CD4-positive, CD25-positive, alpha-beta regulatory T cell (primary cell): Measurements from ENCODE around the gene TREH. TPM values are rescaled to one million over a fixed set of nuclear protein-coding genes. Genes with fewer than 3 reads are reported as not detected.
A peak's percentile ranks its signal among the peaks of the same experiment; 100 is the strongest.

Experiments
- ATAC-seq, 2 donors: fragments of 150-1000 bp; cut with Tn5 transposase; one replicate each; pipeline ENCODE4 v1.10.0; 2021; ENCODE audit warnings: low read depth in 2 of 2, moderate number of reproducible peaks in 2 of 2, moderate library complexity in 1 of 2
- DNase-seq, 3 donors: peaks; one replicate each; pipeline versions ENCODE4 v3.0.0 to v3.0.0-alpha.2; 2012 to 2022; ENCODE audit warnings: mixed read lengths in 1 of 3
- H3K27ac ChIP-seq: one replicate; pipeline ENCODE4 v1.7.0; 2013; ENCODE audit warnings: mild to moderate bottlenecking, low read length; ENCODE audit not compliant: insufficient read depth, poor library complexity, severe bottlenecking
- H3K27me3 ChIP-seq: one replicate; pipeline ENCODE4 v1.7.0; 2013; ENCODE audit warnings: low read length; ENCODE audit not compliant: control insufficient read depth, insufficient read depth
- H3K36me3 ChIP-seq: one replicate; pipeline ENCODE4 v1.7.0; 2013; ENCODE audit warnings: mild to moderate bottlenecking, low read length, moderate library complexity; ENCODE audit not compliant: control insufficient read depth, insufficient read depth
- H3K4me1 ChIP-seq: 2 replicates; pipeline ENCODE4 v1.7.0; 2013; ENCODE audit warnings: mild to moderate bottlenecking, low read length; ENCODE audit not compliant: insufficient read depth, control insufficient read depth, poor library complexity, severe bottlenecking
- H3K4me3 ChIP-seq: one replicate; pipeline ENCODE4 v1.7.0; 2013; ENCODE audit warnings: low read depth, mild to moderate bottlenecking, low read length, moderate library complexity
- H3K9me3 ChIP-seq, 2 experiments: 1 replicate in 1 of 2; 2 replicates in 1 of 2; pipeline ENCODE4 v1.7.0; 2013; ENCODE audit warnings: low read length in 2 of 2, mild to moderate bottlenecking in 1 of 2, moderate library complexity in 1 of 2; ENCODE audit not compliant: control insufficient read depth in 2 of 2
- H3K27ac Mint-ChIP-seq, 3 donors: one replicate each; pipeline ENCODE4 v1.8.0; 2020 to 2022; ENCODE audit warnings: mild to moderate bottlenecking in 3 of 3, mixed read lengths in 3 of 3, moderate library complexity in 2 of 3
- H3K27me3 Mint-ChIP-seq: one replicate; pipeline ENCODE4 v1.8.0; 2022; ENCODE audit warnings: mild to moderate bottlenecking, mixed read lengths
- H3K36me3 Mint-ChIP-seq: one replicate; pipeline ENCODE4 v1.8.0; 2020; ENCODE audit warnings: mixed read lengths
- H3K4me1 Mint-ChIP-seq, 4 donors: one replicate each; pipeline ENCODE4 v1.8.0; 2020 to 2022; ENCODE audit warnings: mixed read lengths in 4 of 4, mild to moderate bottlenecking in 1 of 4
- H3K4me3 Mint-ChIP-seq, 4 donors: one replicate each; pipeline ENCODE4 v1.8.0; 2020 to 2022; ENCODE audit warnings: mild to moderate bottlenecking in 4 of 4, mixed read lengths in 4 of 4, moderate library complexity in 3 of 4
- H3K9me3 Mint-ChIP-seq, 7 donors: one replicate each; pipeline ENCODE4 v1.8.0; 2020 to 2022; ENCODE audit warnings: mixed read lengths in 7 of 7, mild to moderate bottlenecking in 3 of 7, moderate library complexity in 2 of 7
- polyA plus RNA-seq, 4 donors: library from polyadenylated mRNA; unstranded; fragments of 300-500 nt; fragmentation: Illumina TruSeq; gene quantifications; one replicate each; pipeline ENCODE4 v1.2.3, GENCODE V29; 2021
- total RNA-seq: library from RNA; stranded (reverse); gene quantifications from one replicate; pipeline ENCODE4 v1.2.3, GENCODE V29; 2022

TREH gene
- total and polyA plus RNA-seq, 5 donors from 2014 or later = not detected

DNA sequence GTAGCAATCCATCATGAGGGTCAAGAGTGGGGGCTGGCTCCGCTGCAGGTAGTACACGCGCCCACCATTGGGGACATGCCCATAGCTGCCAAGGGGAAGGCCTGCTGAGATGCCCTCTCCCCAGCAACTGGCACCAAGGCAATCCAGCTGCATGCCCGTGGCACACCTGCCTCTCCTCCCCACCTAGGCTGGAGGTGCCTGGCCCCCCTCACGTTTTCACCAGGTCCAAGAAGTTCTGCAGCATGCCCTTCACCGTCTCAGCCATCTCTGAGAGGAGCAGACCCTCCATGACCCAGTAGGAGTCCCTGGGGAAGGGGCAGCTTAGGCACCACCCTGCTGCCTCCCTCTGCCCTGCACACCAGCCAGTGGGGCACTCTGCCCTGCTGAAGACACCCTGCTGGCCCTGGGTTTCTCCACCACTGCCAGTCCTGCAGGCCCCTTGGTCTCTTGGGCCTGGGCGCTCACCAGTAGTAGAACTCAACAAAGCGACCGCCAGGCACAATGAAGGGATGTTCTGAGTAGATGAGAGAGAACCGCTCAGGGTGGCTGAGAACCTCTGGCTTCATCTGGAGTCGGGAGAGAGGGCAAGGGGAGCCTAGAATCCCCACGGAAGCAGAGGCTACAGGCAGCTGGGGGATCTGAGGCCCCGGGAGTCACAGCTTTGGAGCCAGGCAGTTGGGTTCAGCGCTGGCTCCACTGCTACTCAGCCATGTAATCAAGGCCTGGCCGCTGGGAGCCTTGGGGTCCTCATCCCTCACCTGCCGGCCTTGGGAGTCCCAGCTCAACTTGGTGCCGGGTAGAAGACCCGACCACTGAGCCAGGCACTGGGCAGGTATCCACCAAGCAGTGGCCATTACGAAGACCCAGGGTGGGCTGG, 17.8 kb downstream of the TREH start:
- no peaks in the 10 kb centered on the region for H3K9me3 ChIP-seq
- DNase-seq (no peak), ATAC-seq (no peak)
- no peaks in the 10 kb centered on the region for H3K27me3 ChIP-seq
- Mint-ChIP-seq H3K9me3 (no peaks in the 10 kb centered on the region), H3K36me3 (no peaks in the 10 kb centered on the region), H3K27ac (no peak overlapping the region), H3K4me3 (no peak overlapping the region), H3K27me3 (no peaks in the 10 kb centered on the region), H3K4me1 (peaks cover 0 to 23% (median 9%) of the 10 kb centered on the region in 4 donors)
- no peaks in the 10 kb centered on the region for H3K36me3 ChIP-seq
- no peak overlapping the region for H3K27ac ChIP-seq
- no peak overlapping the region for H3K4me3 ChIP-seq
- H3K4me1 ChIP-seq = peaks cover 9% of the 10 kb centered on the region

DNA sequence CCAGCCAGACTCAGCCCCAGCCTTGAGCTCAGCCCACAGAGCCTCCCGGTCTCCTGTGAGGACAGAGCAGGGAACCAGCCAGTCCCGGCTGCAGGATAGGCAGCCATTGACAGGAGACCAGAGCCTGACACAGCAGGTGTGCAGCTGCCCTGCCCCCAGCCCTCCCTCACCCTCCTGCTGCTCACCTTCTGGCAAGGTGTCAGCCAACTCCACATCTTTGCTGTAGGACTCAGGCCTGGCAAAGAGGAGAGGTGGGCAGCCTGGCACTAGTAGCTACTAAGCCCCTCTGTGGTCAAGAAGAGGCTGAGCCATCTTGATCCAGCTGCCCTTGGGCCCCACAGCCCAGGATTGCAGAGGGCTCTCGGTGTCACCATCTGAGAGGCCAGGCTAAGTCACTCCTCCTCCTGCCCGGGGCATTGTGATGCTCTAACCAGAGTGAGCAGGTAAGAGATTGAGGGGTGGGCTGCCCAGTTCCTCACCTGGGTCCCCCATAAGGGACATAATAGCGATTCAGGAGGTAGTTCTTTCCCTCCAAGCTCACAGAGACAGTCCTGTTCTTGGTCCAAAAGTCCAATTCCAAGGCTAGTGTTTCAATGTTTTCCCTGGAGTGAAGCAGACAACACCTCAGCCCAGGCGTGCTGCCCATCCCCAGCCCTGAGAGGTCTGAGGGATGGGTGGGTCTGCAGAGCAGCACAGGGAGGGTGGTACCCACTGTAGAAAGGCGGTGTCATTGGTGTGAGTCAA, 18.6 kb downstream of the TREH start:
- no peak overlapping the region for H3K27ac Mint-ChIP-seq
- no peaks in the 10 kb centered on the region for H3K9me3 ChIP-seq
- H3K27me3 Mint-ChIP-seq = no peaks in the 10 kb centered on the region
- no peaks in the 10 kb centered on the region for H3K36me3 ChIP-seq
- H3K4me1 Mint-ChIP-seq = peaks cover 0 to 15% (median 6%) of the 10 kb centered on the region in 4 donors
- DNase-seq = no peak
- H3K4me1 ChIP-seq = peaks cover 4% of the 10 kb centered on the region
- no peak for ATAC-seq
- no peak overlapping the region for H3K4me3 Mint-ChIP-seq
- no peaks in the 10 kb centered on the region for H3K36me3 Mint-ChIP-seq
- H3K27me3 ChIP-seq = no peaks in the 10 kb centered on the region
- no peak overlapping the region for H3K27ac ChIP-seq
- no peak overlapping the region for H3K4me3 ChIP-seq
- no peaks in the 10 kb centered on the region for H3K9me3 Mint-ChIP-seq

DNA sequence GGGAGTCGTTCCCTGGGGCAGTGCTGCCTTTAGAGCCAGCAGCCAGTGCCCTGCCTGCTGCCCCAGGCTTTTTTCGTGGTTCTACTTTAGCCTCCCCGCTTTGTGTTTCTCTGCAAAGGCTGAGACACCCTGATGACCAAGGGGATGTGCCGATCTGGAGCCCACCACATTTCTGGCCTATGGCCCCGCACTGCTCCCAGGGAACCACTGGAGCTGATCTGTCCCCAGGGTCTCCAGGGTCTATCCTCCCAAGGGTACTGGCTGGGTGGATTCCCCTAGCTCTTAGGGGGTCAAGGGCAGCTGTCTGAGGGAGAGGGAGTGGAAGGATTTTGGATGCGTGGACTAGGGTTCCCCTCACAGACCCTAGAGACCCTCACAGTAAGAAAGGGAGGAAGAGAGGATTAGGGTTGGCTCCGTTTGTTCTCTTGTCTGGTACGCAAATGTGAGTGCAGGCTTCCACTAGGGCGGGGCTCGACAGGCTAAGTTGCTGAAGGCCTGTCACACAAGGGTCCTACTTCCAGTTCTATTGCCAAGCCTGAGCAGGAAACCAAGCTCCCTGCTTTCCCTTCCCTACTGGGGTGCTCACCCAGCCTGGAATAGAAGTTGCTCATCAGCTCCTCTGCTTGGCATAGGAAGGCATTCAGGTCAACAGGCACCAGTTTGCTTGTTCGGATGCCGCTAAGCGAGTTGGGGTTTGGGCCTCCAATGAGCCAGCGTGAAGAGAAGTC, 19.3 kb downstream of the TREH start:
- H3K9me3 ChIP-seq = no peaks in the 10 kb centered on the region
- no peak overlapping the region for H3K27ac Mint-ChIP-seq
- H3K27me3 Mint-ChIP-seq = no peaks in the 10 kb centered on the region
- no peaks in the 10 kb centered on the region for H3K36me3 Mint-ChIP-seq
- peaks cover 0 to 12% (median 4%) of the 10 kb centered on the region in 4 donors for H3K4me1 Mint-ChIP-seq
- DNase-seq (no peak), ATAC-seq (no peak)
- no peaks in the 10 kb centered on the region for H3K36me3 ChIP-seq
- H3K4me3 ChIP-seq = no peak overlapping the region
- no peaks in the 10 kb centered on the region for H3K9me3 Mint-ChIP-seq
- H3K27me3 ChIP-seq = no peaks in the 10 kb centered on the region
- no peak overlapping the region for H3K4me3 Mint-ChIP-seq
- peaks cover 4% of the 10 kb centered on the region for H3K4me1 ChIP-seq
- H3K27ac ChIP-seq = no peak overlapping the region

DNA sequence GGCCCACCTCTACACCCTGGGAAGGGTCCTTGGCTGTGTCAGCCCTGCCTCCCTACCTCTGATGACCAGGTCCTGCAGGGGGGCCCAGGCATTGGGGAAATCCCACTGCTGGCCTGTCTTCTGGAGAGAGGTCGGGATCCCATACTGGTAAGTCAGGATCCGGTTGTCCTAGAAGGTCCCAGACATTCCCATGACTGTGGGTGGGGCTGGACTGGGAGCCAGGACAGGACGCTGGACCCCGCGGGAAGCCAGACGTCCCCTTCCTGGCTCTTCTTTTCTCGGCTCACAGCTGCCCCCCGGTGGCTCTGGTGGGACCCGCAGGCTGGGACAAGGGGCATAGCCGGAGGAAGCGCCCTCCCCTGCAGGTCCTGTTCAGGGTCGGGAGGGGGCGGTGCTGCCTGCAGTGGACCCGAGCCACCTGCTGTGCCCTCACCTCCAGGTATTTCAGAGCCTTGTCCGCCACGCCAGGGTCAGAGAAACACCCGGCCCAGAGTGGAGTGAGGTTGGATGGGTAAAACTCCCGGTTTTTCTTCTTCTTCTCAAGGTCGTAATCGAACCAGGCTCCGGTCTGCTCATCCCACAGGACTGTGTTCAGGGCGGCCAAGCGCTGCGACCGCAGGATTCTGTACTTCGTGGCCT, 20.0 kb downstream of the TREH start:
- no peaks in the 10 kb centered on the region for H3K9me3 Mint-ChIP-seq
- H3K4me3 Mint-ChIP-seq = peak overlapping the region in 1 of 4 donors; percentile 28
- no peaks in the 10 kb centered on the region for H3K27me3 ChIP-seq
- no peak overlapping the region for H3K27ac ChIP-seq
- ATAC-seq (peak; percentile 97 to 99), DNase-seq (peak; percentile 75 to 85 (median 83))
- H3K36me3 ChIP-seq = no peaks in the 10 kb centered on the region
- no peaks in the 10 kb centered on the region for H3K36me3 Mint-ChIP-seq
- H3K9me3 ChIP-seq = no peaks in the 10 kb centered on the region
- no peak overlapping the region for H3K27ac Mint-ChIP-seq
- no peak overlapping the region for H3K4me3 ChIP-seq
- no peaks in the 10 kb centered on the region for H3K27me3 Mint-ChIP-seq
- peaks cover 4% of the 10 kb centered on the region for H3K4me1 ChIP-seq
- peaks cover 0 to 8% (median 3%) of the 10 kb centered on the region in 4 donors for H3K4me1 Mint-ChIP-seq

DNA sequence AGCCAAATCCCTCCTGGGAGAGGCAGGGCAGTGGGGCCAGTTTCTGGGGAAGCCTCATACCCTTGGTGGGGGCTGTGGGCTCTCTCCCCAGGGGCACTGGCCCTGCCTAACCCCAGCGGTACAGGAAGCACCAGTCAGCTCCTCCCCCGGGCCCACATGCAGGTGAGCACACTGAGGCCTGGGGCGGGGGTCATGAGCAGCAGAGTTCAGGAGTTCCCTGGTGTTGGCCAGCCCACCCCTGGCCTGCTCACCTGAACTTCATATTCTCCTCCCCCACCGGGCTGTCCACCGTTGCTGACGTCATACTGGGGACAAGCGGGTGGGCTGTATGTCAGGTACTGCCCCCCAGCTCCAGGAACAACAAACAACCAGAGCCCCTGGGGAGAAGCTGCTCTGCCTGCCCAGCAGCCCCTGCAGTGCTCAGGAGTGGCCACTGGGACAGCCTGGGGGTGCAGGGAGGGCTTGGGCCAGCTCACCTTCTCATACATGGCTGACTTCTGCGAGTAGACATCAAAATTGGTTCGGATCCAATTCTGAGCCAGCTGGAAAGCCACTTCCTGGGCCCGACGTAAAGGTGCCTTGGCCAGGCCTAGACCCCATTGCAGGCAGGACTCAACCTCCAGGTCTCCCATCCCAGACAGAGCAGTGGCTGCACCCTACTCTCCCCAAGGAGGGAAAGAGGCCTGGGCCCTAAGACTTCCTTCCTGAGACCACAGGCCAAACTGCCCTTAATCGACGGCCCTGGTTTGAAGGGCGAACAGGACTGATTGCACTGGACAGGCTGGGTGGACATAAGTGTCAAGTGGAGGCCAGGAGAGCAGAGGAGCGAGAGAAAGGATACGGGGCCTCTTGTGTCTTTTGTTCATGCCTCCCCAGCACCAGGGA, 20.8 kb downstream of the TREH start:
- peaks cover 4% of the 10 kb centered on the region for H3K4me1 ChIP-seq
- no peaks in the 10 kb centered on the region for H3K9me3 ChIP-seq
- H3K36me3 ChIP-seq = no peaks in the 10 kb centered on the region
- H3K27ac Mint-ChIP-seq = no peak overlapping the region
- peaks cover 0 to 7% (median 3%) of the 10 kb centered on the region in 4 donors for H3K4me1 Mint-ChIP-seq
- DNase-seq (no peak), ATAC-seq (no peak)
- H3K27ac ChIP-seq = no peak overlapping the region
- H3K27me3 ChIP-seq = no peaks in the 10 kb centered on the region
- H3K4me3 Mint-ChIP-seq = no peak overlapping the region
- no peaks in the 10 kb centered on the region for H3K27me3 Mint-ChIP-seq
- no peaks in the 10 kb centered on the region for H3K36me3 Mint-ChIP-seq
- H3K4me3 ChIP-seq = no peak overlapping the region
- no peaks in the 10 kb centered on the region for H3K9me3 Mint-ChIP-seq

DNA sequence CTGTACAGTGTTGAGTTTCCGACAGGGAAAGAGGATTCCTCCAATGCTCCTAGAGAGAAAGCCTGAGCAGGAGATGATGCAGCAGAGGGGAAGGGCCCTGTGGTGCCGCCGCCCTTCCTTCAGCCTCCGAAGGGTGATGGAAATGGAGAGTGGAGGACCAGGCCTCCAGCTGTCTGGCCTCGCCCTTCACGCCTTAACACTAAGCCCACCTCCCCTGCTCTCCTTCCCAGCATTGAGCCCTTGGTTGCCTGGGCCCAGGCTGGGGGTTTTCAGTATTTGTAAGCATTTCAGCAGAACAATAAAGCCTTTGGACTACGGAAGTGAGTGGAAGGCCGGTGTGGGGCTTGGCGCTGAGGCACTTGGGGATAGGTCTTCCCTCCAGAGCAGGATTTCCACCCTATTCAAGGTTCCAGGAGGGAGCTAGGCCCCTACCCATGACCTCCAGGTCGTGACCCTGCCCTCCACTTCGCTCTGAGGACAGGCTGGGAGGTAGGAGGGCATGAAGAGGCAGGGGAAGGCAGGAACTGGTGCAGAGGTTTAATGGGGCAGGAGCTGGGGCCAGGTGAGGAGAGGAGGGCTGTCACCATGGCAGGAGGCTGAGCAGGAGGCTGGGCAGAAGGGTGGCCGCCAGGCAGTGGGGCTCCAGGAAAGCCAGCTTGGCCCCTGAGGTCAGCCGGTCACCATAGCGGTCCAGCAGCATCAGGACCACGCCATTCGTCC, 21.6 kb downstream of the TREH start:
- Mint-ChIP-seq H3K4me3 (no peak overlapping the region), H3K27ac (peak overlapping the region in 1 of 3 donors; percentile 26), H3K9me3 (no peaks in the 10 kb centered on the region), H3K36me3 (no peaks in the 10 kb centered on the region), H3K27me3 (peaks cover 4% of the 10 kb centered on the region), H3K4me1 (peaks cover 0 to 8% (median 4%) of the 10 kb centered on the region in 4 donors)
- Histone ChIP-seq H3K4me1 (peaks cover 4% of the 10 kb centered on the region), H3K36me3 (no peaks in the 10 kb centered on the region), H3K27me3 (no peaks in the 10 kb centered on the region), H3K9me3 (no peaks in the 10 kb centered on the region), H3K4me3 (no peak overlapping the region), H3K27ac (no peak overlapping the region)
- DNase-seq (no peak), ATAC-seq (no peak)
